ENCODE data around the gene LSM5. TPM values are rescaled to one million over a fixed set of nuclear protein-coding genes. Genes with fewer than 3 reads are reported as not detected.

The LSM5 gene
- total RNA-seq, 4 donors from 2014 or later = 10.1 to 15.6 (median 12.6) TPM

DNA sequence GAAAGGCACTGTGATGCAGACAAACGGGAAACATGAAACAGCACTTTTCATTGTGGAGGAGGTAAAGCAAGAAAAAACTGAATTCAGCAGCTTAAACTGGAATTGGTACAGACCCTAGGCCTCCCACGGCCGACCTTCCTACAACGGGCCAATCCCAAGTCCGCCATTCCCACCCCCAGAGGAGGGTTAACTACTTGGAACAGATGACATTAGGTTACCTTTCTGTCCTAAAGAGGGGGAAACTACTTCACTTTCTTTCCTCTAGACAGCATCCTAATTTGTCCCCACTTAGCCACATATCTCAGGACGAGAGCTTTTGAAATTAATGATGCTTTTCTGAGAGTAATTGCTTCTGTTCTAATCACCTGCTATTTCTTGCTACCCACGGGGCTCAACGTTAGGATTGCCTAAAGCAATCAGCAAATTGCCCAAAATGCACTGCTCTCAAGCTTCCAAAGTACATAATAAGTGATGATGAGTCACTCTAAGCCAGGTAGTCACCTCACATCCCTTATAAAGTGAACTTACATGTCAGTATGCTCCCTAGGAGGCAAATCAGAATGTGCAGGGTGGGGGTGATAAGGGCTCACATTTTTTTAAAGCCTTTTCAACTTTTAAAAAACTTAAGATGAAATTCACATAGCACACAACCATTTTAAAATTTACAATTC is 36.7 kb downstream of the LSM5 start:
- H3K27me3 ChIP-seq = no peaks in the 10 kb centered on the region

DNA sequence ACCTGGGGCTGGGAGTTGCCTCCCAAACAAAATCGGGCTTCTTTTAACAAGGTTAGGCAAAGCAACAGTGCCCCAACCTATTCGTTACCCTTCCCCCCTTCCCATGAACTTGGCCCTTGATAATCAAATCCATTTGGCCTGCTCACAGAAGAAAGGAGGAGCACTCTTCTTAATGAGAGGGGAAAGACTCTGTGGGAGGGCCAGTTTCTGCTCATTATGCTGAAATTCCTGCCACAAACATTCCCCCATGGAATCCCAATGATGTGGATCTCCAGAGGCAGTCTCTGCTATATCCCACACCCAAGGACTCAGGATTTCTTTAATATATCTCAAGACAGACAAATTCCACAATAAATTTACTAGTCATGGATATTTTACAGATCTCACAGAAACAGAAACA is 43.0 kb downstream of the LSM5 start:
- Histone ChIP-seq H3K36me3 (no peaks in the 10 kb centered on the region), H3K4me3 (no peak overlapping the region), H3K27ac (replicated peaks in 1 of 4) (no peak overlapping the region), H3K4me1 (no peaks in the 10 kb centered on the region), H3K27me3 (no peaks in the 10 kb centered on the region), H3K9me3 (peaks cover 0 to 3% (median 0%) of the 10 kb centered on the region in 4 donors)
- intact Hi-C loops (cut with DNase I) = no loop called here
- TF ChIP-seq POLR2A (IDR thresholded peaks at IDR 0.05; ENCODE audit: low read depth) = no peak
- no peak for TF ChIP-seq EP300 (IDR thresholded peaks at IDR 0.05)
- TF ChIP-seq POLR2AphosphoS5 (IDR thresholded peaks at IDR 0.05) = no peak
- TF ChIP-seq, protein P1, sequence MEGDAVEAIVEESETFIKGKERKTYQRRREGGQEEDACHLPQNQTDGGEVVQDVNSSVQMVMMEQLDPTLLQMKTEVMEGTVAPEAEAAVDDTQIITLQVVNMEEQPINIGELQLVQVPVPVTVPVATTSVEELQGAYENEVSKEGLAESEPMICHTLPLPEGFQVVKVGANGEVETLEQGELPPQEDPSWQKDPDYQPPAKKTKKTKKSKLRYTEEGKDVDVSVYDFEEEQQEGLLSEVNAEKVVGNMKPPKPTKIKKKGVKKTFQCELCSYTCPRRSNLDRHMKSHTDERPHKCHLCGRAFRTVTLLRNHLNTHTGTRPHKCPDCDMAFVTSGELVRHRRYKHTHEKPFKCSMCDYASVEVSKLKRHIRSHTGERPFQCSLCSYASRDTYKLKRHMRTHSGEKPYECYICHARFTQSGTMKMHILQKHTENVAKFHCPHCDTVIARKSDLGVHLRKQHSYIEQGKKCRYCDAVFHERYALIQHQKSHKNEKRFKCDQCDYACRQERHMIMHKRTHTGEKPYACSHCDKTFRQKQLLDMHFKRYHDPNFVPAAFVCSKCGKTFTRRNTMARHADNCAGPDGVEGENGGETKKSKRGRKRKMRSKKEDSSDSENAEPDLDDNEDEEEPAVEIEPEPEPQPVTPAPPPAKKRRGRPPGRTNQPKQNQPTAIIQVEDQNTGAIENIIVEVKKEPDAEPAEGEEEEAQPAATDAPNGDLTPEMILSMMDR (IDR thresholded peaks at IDR 0.05) = no peak
- no peak for DNase-seq (ENCODE audit: extremely low spot score)
- WGBS = 89% methylated on average over 2 of the region's 2 CpGs

More for the DNA sequence above, 36.7 kb downstream of the LSM5 start:
- TF ChIP-seq POLR2AphosphoS5 (IDR thresholded peaks at IDR 0.05) (no peak), EP300 (IDR thresholded peaks at IDR 0.05) (no peak), POLR2A (IDR thresholded peaks at IDR 0.05; ENCODE audit: low read depth) (no peak)
- TF ChIP-seq, protein P1 (IDR thresholded peaks at IDR 0.05) = no peak
- intact Hi-C loops (cut with DNase I) = no loop called here
- H3K4me1 ChIP-seq = no peaks in the 10 kb centered on the region
- DNase-seq (ENCODE audit: extremely low spot score) = no peak
- no peak overlapping the region for H3K4me3 ChIP-seq
- no peak overlapping the region for H3K27ac ChIP-seq (replicated peaks in 1 of 4)
- 66% methylated on average over 8 of the region's 8 CpGs for WGBS
- no peaks in the 10 kb centered on the region for H3K9me3 ChIP-seq
- no peaks in the 10 kb centered on the region for H3K36me3 ChIP-seq

DNA sequence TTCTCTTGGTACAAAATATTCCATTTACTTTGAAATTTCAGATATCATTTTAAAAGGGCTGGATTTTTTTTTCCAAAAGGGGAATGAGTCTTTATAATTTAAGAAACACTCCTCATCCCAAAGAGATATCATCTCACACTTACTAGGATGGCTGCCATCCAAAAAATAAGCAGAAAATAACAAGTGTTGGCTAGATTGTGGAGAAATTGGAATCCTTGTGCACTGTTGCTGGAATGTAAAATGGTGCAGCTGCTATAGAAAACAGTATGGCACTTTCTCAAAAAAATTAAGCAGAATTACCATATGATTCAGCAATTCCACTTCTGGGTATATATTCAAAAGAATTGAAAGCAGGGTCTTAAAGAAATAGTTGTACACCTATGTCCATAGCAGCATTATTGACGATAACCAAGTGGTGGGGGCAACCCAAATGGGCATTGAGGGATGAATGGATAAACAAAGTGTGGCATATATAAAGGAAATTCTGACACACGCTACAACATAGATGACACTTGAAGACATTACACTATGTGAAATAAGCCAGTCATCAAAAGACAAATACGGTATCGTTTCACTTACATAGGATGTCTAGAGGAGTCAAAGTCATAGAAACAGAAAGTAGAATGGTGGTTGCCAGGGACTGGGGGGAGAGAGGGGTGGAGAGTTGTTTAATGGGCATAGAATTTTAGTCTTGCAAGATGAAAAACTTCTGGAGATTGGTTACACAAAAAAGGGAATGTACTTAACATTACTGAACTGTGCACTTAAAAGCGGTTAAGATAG is 53.8 kb downstream of the LSM5 start:
- intact Hi-C loops (cut with DNase I) = no loop called here
- 88% methylated on average over 5 of the region's 5 CpGs for WGBS
- DNase-seq (ENCODE audit: extremely low spot score) = no peak
- no peaks in the 10 kb centered on the region for H3K4me1 ChIP-seq
- H3K27ac ChIP-seq (replicated peaks in 1 of 4) = no peak overlapping the region
- TF ChIP-seq, protein P1 (IDR thresholded peaks at IDR 0.05) = no peak
- H3K36me3 ChIP-seq = no peaks in the 10 kb centered on the region
- H3K4me3 ChIP-seq = no peak overlapping the region
- H3K9me3 ChIP-seq = no peaks in the 10 kb centered on the region
- peaks cover 0 to 11% (median 0%) of the 10 kb centered on the region in 4 donors for H3K27me3 ChIP-seq

Other genes with a start within 250 kb of the LSM5 start
- 10 to 100 TPM; 18.8 to 27.7 (median 21.3) TPM for gene AVL9, start 5.1 kb upstream of the LSM5 start, total RNA-seq